HPDE6-E6E7 (cell line): ENCODE data around the gene KRABD2.
"Not testable (repeated sequence)": the region's sequence is repeated elsewhere in the genome, so short reads cannot be mapped to it uniquely, and the experiment has no call there.

ENCODE experiments used
- DNase-seq: peaks from one replicate; pipeline ENCODE4 v3.0.0; 2011; ENCODE audit warnings: missing footprints; ENCODE audit errors: extremely low spot score

The KRABD2 gene

GRCh38 chr17:8360751-8361150 is 15.8 kb downstream of the KRABD2 start:
- no peak for DNase-seq

- DNase-seq: no peak
These were observed 16.2 kb downstream of the KRABD2 start for GRCh38 chr17:8360260-8360659.

- DNase-seq: no peak
These were observed 16.7 kb downstream of the KRABD2 start for GRCh38 chr17:8359769-8360168.

DNA sequence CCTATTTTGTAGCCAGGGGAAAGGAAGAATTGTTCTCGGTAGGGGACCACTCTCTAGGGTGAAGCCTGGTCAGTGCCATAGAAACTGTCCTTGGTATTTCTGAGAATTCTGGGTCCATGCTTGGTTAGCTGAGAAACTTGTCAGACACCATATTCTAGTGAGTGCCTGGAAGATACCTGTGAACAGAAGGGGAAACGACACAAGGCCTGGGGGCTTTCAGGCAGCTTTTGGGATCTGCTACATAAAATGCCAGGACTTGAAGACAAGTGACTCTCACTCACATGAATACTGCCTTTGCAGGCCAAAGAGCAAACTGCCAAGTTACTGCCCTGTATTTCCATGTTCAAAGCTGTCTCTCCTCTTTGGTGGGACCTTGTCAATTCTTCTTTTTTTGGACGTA is 18.6 kb downstream of the KRABD2 start:
- DNase-seq: no peak

DNA sequence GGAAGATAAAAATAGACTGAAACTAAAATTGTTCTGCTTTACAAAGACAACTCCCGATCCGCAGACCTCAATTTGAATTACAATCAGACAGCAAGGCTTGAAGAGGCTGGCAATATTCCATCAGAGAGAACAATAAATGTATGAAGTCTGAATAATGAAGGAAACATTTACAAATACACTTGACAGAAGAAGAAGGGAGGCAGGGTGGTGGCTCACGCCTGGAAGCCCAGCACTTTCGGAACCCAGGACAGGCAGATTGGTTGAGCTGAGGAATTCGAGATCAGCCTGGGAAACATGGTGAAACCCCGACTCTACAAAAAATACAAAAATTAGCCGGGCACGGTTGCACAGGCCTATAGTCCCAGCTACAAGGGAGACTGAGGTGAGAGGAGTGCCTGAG is 22.3 kb downstream of the KRABD2 start:
- no peak for DNase-seq

DNA sequence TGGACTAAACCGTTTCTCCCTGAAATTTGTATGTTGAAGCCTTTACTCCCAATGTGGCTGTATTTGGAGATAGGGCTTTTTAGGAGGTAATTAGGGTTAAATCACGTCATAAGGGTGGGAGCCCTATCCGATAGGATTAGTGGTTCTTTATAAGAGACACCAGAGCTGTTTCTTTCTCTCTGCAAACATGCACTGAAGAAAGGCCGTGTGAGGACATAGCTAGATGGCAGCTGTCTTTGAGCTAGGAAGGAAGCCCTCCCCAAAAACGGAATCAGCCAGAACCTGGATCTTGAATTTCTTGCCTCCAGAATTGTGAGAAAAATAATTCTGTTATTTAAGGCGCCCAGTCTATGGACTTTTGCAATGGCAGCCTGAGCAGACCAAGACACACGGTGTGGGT is 22.8 kb downstream of the KRABD2 start:
- DNase-seq: no peak

- no peak for DNase-seq
These were observed 26.2 kb downstream of the KRABD2 start for GRCh38 chr17:8350339-8350738.

DNA sequence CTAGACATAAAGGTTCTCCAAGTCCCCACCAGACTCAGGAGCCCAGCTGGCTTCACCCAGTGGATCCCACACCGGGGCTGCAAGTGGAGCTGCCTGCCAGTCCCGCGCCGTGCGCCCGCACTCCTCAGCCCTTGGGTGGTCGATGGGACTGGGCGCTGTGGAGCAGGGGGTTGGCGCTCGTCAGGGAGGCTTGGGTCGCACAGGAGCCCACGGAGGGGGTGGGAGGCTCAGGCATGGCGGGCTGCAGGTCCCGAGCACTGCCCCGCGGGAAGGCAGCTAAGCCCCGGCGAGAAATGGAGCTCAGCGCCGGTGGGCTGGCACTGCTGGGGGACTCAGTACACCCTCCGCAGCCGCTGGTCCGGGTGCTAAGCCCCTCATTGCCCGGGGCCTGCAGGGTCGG is 29.5 kb downstream of the KRABD2 start:
- DNase-seq: not testable (repeated sequence)

DNA sequence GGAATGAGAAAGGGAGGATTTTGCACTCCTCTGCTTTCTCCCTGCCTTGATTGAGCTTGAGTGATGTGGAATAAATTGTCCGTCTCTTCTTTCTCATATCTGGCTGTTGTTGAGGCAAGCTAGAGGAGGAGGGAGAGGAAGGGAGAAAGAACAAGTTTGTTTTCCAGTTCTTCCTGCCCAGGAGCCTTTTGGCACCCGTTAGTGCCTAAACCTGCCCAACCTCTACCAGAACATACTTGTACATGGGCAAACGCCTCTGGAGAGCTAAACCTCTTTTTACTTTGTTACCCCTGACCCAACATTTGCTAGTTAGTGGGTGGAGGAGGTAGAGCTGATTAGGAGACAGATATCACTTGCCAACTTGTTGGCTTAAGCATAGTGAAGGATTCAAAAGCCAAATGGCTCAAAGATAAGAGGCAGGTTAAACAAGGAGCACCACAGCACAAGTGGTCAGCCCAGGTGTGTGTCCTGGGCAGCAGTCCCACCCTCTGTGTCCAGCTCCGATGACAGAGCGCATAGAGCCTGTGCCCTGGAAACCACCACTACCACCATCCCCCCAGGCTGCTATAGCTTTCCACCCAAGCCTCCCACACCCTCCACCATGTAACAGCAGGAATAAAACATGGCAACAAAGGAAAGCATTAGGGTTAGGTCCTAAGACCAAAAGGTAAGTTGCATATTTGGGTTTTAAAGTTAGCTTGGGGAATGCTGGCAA is 30.4 kb downstream of the KRABD2 start:
- no peak for DNase-seq

DNA sequence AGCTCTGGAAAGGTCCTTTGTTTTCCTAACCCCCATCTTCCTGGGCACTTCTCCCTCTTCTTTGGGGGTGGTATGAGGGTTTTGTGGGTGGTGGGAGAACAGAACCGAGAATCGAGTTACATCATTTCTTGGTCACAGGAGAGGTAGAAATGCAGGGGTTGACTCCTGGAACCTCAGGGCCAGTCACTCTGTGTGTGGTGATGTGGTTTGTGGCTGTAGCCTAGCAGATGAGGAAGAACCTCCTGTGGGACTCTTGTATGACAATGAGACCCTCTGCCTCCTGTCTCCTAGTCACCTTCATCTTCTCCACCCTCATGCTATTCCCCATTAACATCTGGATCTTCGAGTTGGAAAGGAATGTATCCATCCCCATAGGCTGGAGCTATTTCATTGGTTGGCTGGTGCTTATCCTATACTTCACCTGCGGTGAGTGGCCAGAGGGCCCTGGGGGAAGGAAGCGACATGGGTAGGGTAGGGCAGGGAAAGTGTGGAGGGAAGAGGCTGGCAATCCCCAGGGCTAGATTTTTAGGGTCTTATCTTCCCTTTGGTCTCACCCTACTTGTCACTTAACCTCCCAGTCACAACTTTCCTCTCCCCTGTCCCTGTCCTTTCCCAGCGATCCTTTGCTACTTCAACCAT is 31.3 kb downstream of the KRABD2 start:
- DNase-seq: no peak

GRCh38 chr17:8341456-8341855 is 35.0 kb downstream of the KRABD2 start:
- no peak for DNase-seq

GRCh38 chr17:8339540-8339939 is 37.0 kb downstream of the KRABD2 start, which contains the start of gene ODF4:
TSS of gene ODF4 (plus strand) at chr17:8339840. CDS start at chr17:8340052, 212 bp downstream.
- no peak for DNase-seq

DNA sequence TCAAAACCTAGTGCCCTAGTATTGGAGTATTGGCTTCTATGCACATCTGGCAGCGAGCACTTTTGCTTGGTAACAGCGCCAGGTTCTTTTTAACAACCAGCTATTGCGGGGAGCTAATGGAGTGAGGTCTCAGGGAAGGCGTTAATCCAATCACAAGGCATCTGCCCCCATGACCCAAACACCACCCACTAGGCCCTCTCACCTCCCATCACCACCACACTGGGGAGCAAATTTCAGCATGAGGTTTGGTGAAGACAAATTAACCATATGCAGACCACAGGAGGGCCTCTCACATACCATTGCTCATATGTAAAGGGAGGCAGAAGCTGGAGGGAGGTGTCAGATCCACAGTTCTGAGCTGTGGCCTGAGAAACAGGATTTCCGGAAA is 37.8 kb downstream of the KRABD2 start:
- no peak for DNase-seq

GRCh38 chr17:8337802-8338752 is 38.4 kb downstream of the KRABD2 start:
- no peak for DNase-seq

DNA sequence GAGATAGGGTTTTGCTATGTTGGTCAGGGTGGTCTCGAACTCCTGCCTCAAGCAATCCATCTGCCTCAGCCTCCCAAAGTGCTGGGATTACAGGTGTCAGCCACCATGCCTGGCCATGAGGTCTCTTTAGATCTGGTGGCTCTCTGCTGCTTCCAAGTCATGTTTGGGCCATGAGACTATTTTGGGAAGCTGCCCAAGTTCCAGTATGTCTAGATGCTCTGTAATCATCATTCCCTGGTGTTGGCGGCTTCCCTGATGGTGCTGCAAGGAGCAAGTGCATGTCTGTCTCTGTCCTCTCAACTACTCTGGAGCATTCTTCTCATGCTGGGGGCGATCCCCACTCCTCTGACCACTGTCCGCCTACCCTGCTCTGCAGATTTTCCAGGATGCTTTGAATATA is 43.2 kb downstream of the KRABD2 start:
- no peak for DNase-seq

- DNase-seq: no peak
These were observed 43.8 kb downstream of the KRABD2 start for GRCh38 chr17:8332688-8333087.

DNA sequence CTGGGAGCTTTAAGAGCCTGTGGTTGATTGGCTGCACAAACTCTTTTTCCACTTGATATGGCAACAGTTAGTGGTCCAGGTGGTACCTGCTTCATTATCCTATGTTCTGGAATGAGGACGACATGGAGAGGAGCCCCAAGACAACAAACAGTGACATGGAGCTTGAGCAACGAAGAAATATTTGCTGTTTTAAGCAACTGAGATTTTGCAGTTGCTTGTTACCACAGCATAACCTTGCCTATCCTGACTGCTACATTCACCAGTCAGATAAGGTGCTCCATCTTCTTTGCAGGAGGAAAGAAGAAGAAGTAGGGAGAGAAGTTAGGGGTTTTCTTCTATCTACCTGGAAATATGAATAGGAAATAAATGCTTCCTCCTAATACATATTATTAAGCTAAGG is 44.4 kb downstream of the KRABD2 start:
- DNase-seq: no peak

DNA sequence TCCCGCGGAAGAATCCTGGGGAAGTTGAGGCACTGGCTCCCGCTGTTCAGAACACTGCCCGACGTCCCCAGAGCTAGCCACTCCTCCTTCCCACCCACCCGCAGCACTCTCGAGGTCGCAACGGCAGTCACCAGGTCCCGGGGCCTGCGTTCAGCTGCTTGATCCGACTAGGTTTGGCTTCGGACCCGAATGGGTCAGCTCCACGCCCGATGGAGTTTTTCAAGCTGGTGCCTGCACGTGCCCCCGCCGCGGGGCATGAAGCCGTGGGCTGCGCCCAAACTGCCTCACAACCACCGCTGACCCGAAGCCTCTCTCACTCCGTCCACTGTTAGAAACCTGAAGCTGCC is 49.2 kb downstream of the KRABD2 start:
- DNase-seq: no peak
